ENCODE measurements around the gene SASH3.
A peak's percentile ranks its signal among the peaks of the same experiment; 100 is the strongest.

SASH3 gene

GRCh38 chrX:129843209-129843458, 63.4 kb downstream of the SASH3 start:
- Histone ChIP-seq H3K4me3 (ENCODE audit: low read length) (peak overlapping the region; percentile 71), H3K79me2 (ENCODE audit: low read length) (0 out of 2 replicates have a peak, but pooled peaks cover 5% of the 10 kb centered on the region), H2AFZ (ENCODE audit: low read length) (peak overlapping the region; percentile 78), H3K9ac (ENCODE audit: low read length) (peak overlapping the region; percentile 68; the same call in 1 of the 2 replicates), H3K27me3 (replicated peaks; ENCODE audit: insufficient read depth, low read length) (no peaks in the 10 kb centered on the region), H3K9me2 (replicated peaks; ENCODE audit: insufficient read depth, low read length) (no peaks in the 10 kb centered on the region), H4K20me1 (ENCODE audit: insufficient read depth, low read length) (no peaks in the 10 kb centered on the region), H3K27ac (ENCODE audit: low read length) (no peak overlapping the region), H3K4me2 (ENCODE audit: low read depth, low read length) (peak overlapping the region; percentile 84), H3F3A (ENCODE audit: insufficient read depth, low read length) (peaks cover 5% of the 10 kb centered on the region; the same call in 1 of the 2 replicates), H3K36me3 (replicated peaks; ENCODE audit: insufficient read depth, low read length) (no peaks in the 10 kb centered on the region), H3K4me1 (ENCODE audit: low read length) (no peaks in the 10 kb centered on the region), H3K9me3 (replicated peaks; ENCODE audit: insufficient read depth, low read length) (no peaks in the 10 kb centered on the region)
- no peak for DNase-seq
- no peak for TF ChIP-seq EZH2phosphoT487 (IDR thresholded peaks at IDR 0.05; ENCODE audit: low read length)
- no peak for TF ChIP-seq EZH2 (optimal IDR thresholded peaks at IDR 0.05; ENCODE audit: low read depth, low read length)
- TF ChIP-seq CTCF (IDR thresholded peaks at IDR 0.05; ENCODE audit: low read length): no peak

GRCh38 chrX:129843459-129844306, 63.9 kb downstream of the SASH3 start, which contains the start of gene ZDHHC9:
Gene ZDHHC9, minus strand, starts transcription at chrX:129843886. Its CDS starts 1,941 bp downstream, at chrX:129841945.
- Histone ChIP-seq H3K79me2 (ENCODE audit: low read length) (0 out of 2 replicates have a peak, but pooled peaks cover 5% of the 10 kb centered on the region), H4K20me1 (ENCODE audit: insufficient read depth, low read length) (no peaks in the 10 kb centered on the region), H2AFZ (ENCODE audit: low read length) (peak within 1 kb of the TSS; percentile 78), H3K27ac (ENCODE audit: low read length) (no peak within 1 kb of the TSS), H3K9me3 (replicated peaks; ENCODE audit: insufficient read depth, low read length) (no peaks in the 10 kb centered on the region), H3K36me3 (replicated peaks; ENCODE audit: insufficient read depth, low read length) (no peaks in the 10 kb centered on the region), H3K4me3 (ENCODE audit: low read length) (peak within 1 kb of the TSS; percentile 71), H3F3A (ENCODE audit: insufficient read depth, low read length) (peaks cover 5% of the 10 kb centered on the region; the same call in 1 of the 2 replicates), H3K9me2 (replicated peaks; ENCODE audit: insufficient read depth, low read length) (no peaks in the 10 kb centered on the region), H3K4me1 (ENCODE audit: low read length) (no peaks in the 10 kb centered on the region), H3K4me2 (ENCODE audit: low read depth, low read length) (peak within 1 kb of the TSS; percentile 84), H3K9ac (ENCODE audit: low read length) (peak within 1 kb of the TSS; percentile 68; the same call in 1 of the 2 replicates), H3K27me3 (replicated peaks; ENCODE audit: insufficient read depth, low read length) (no peaks in the 10 kb centered on the region)
- DNase-seq: peak; percentile 78
- TF ChIP-seq CTCF (IDR thresholded peaks at IDR 0.05; ENCODE audit: low read length) (no peak), EZH2 (optimal IDR thresholded peaks at IDR 0.05; ENCODE audit: low read depth, low read length) (no peak), EZH2phosphoT487 (IDR thresholded peaks at IDR 0.05; ENCODE audit: low read length) (no peak)
